ENCODE results near the gene MREG. TPM values are rescaled to one million over a fixed set of nuclear protein-coding genes. Genes with fewer than 3 reads are reported as not detected.

Gene MREG
- total RNA-seq, 1 experiment from 2014 or later = 23.0 TPM

GRCh38 chr2:216024779-216025336 lies 11.5 kb upstream of the MREG start:
- no peaks in the 10 kb centered on the region for H3K9me3 ChIP-seq (ENCODE audit: insufficient read depth, low read depth)
- DNase-seq = no peak
- intact Hi-C loops (cut with micrococcal nuclease; ENCODE audit: unreplicated experiment) = no loop called here
- no peaks in the 10 kb centered on the region for H3K36me3 ChIP-seq (ENCODE audit: low read depth)
- no peaks in the 10 kb centered on the region for H3K9me2 ChIP-seq (ENCODE audit: insufficient read depth)
- no peaks in the 10 kb centered on the region; the same call in 1 of the 2 replicates for H3F3A ChIP-seq (ENCODE audit: insufficient read depth, low read depth)
- H3K27ac ChIP-seq = no peak overlapping the region
- no TSS peak for BruUV-seq (replicated peaks)
- no peaks in the 10 kb centered on the region for H4K20me1 ChIP-seq (ENCODE audit: insufficient read depth)
- H3K4me1 ChIP-seq (replicated peaks; ENCODE audit: insufficient read depth) = no peaks in the 10 kb centered on the region
- no peak overlapping the region for H3K4me2 ChIP-seq
- TF ChIP-seq CTCF (conservative IDR thresholded peaks at IDR 0.05) = no peak
- TF ChIP-seq EZH2 (IDR thresholded peaks at IDR 0.05; ENCODE audit: low read depth) = no peak
- no peaks in the 10 kb centered on the region for H3K79me2 ChIP-seq (ENCODE audit: low read depth)
- no peak overlapping the region for H3K4me3 ChIP-seq
- ChIA-PET CTCF (interaction anchor here (0.7 kb wide), 1 partner anchor 60 kb away, joined by 3 read pairs; no protein-coding TSS in a partner anchor), POLR2A (ENCODE audit: unreplicated experiment) (no interaction called here)
- H2AFZ ChIP-seq = no peak overlapping the region
- no peaks in the 10 kb centered on the region for H3K27me3 ChIP-seq (ENCODE audit: insufficient read depth, low read depth)

- peak; percentile 45 to 61 for DNase-seq
- Histone ChIP-seq H3K27ac (no peak overlapping the region), H3K79me2 (ENCODE audit: low read depth) (no peaks in the 10 kb centered on the region), H3K9me2 (ENCODE audit: insufficient read depth) (no peaks in the 10 kb centered on the region), H3K4me1 (replicated peaks; ENCODE audit: insufficient read depth) (no peaks in the 10 kb centered on the region), H3K4me3 (no peak overlapping the region), H3K9me3 (ENCODE audit: insufficient read depth, low read depth) (no peaks in the 10 kb centered on the region), H4K20me1 (ENCODE audit: insufficient read depth) (no peaks in the 10 kb centered on the region), H3K36me3 (ENCODE audit: low read depth) (no peaks in the 10 kb centered on the region), H3K27me3 (ENCODE audit: insufficient read depth, low read depth) (no peaks in the 10 kb centered on the region), H3K4me2 (no peak overlapping the region), H2AFZ (no peak overlapping the region), H3F3A (ENCODE audit: insufficient read depth, low read depth) (no peaks in the 10 kb centered on the region)
- no TSS peak for BruUV-seq (replicated peaks)
- ChIA-PET CTCF (interaction anchor here (1.0 to 2.1 kb wide), 3 partner anchors 11 to 73 kb away, joined by 4 to 19 read pairs (median 5); no protein-coding TSS in a partner anchor), POLR2A (ENCODE audit: unreplicated experiment) (no interaction called here)
- TF ChIP-seq CTCF (conservative IDR thresholded peaks at IDR 0.05) = peak; percentile 90
- no peak for TF ChIP-seq EZH2 (IDR thresholded peaks at IDR 0.05; ENCODE audit: low read depth)
- intact Hi-C loops (cut with micrococcal nuclease; ENCODE audit: unreplicated experiment) = loop anchor here (1.0 kb wide), 1 partner anchor 73 kb away; no protein-coding TSS in a partner anchor
Measured at GRCh38 chr2:216023055-216023648, 9.8 kb upstream of the MREG start.

- no peaks in the 10 kb centered on the region for H3K36me3 ChIP-seq (ENCODE audit: low read depth)
- H2AFZ ChIP-seq = no peak overlapping the region
- H3F3A ChIP-seq (ENCODE audit: insufficient read depth, low read depth) = 0 out of 2 replicates have a peak, but pooled peaks cover 7% of the 10 kb centered on the region
- ChIA-PET CTCF (interaction anchor here (0.7 to 2.1 kb wide), 2 partner anchors 16 to 71 kb away, joined by 5 to 19 read pairs; no protein-coding TSS in a partner anchor), POLR2A (ENCODE audit: unreplicated experiment) (interaction anchor here (0.5 kb wide), 1 partner anchor 687 kb away, joined by 4 read pairs; no protein-coding TSS in a partner anchor)
- no peak overlapping the region for H3K4me2 ChIP-seq
- H4K20me1 ChIP-seq (ENCODE audit: insufficient read depth) = no peaks in the 10 kb centered on the region
- H3K79me2 ChIP-seq (ENCODE audit: low read depth) = no peaks in the 10 kb centered on the region
- no TSS peak for BruUV-seq (replicated peaks)
- intact Hi-C loops (cut with micrococcal nuclease; ENCODE audit: unreplicated experiment) = no loop called here
- no peaks in the 10 kb centered on the region for H3K27me3 ChIP-seq (ENCODE audit: insufficient read depth, low read depth)
- no peaks in the 10 kb centered on the region for H3K9me3 ChIP-seq (ENCODE audit: insufficient read depth, low read depth)
- no peak overlapping the region for H3K4me3 ChIP-seq
- no peaks in the 10 kb centered on the region for H3K4me1 ChIP-seq (replicated peaks; ENCODE audit: insufficient read depth)
- DNase-seq = no peak
- no peaks in the 10 kb centered on the region for H3K9me2 ChIP-seq (ENCODE audit: insufficient read depth)
- H3K27ac ChIP-seq = no peak overlapping the region
- TF ChIP-seq EZH2 (IDR thresholded peaks at IDR 0.05; ENCODE audit: low read depth) = no peak
- no peak for TF ChIP-seq CTCF (conservative IDR thresholded peaks at IDR 0.05)
Measured at GRCh38 chr2:216021768-216022565, 8.6 kb upstream of the MREG start.

All from PC-9 (cell line).